Tibial artery (tissue), 4 donors: ENCODE measurements around the gene ACO2.
A peak's percentile ranks its signal among the peaks of the same experiment; 100 is the strongest.
"Not testable (repeated sequence)": the region's sequence is repeated elsewhere in the genome, so short reads cannot be mapped to it uniquely, and the experiment has no call there.

Experiments
- DNase-seq, 2 donors: peaks; one replicate each; pipeline ENCODE4 v3.0.0-alpha.2; 2019
- H3K27ac ChIP-seq, 2 donors: fragments of 200-600 bp; sonication (generic) in 1 of 2; 1 replicate in 1 of 2; 2 replicates in 1 of 2; pipeline ENCODE4 v1.5.1; 2018 to 2019; ENCODE audit warnings: mild to moderate bottlenecking in 1 of 2
- H3K27me3 ChIP-seq, 2 donors: fragments of 200-600 bp; sonication (generic) in 1 of 2; one replicate each; pipeline versions ENCODE4 v1.5.1 to v1.6.0; 2016 to 2019
- H3K36me3 ChIP-seq, 3 donors: fragments of 200-600 bp; sonication (generic) in 2 of 3; one replicate each; pipeline ENCODE4 v1.5.1; 2016 to 2019; ENCODE audit warnings: mild to moderate bottlenecking in 2 of 3
- H3K4me1 ChIP-seq, 4 donors: fragments of 200-600 bp; sonication (generic) in 2 of 4; 1 replicate in 3 of 4; 2 replicates in 1 of 4; pipeline ENCODE4 v1.5.1; 2016 to 2019
- H3K4me3 ChIP-seq, 2 donors: fragments of 200-600 bp; sonication (generic) in 1 of 2; 1 replicate in 1 of 2; 2 replicates in 1 of 2; pipeline ENCODE4 v1.5.1; 2018 to 2019; ENCODE audit warnings: mild to moderate bottlenecking in 2 of 2
- H3K9me3 ChIP-seq, 3 donors: fragments of 200-600 bp; sonication (generic) in 1 of 3; one replicate each; pipeline ENCODE4 v1.5.1; 2016 to 2019
- intact Hi-C: fragments of 100-400 bp; cut with DNase I; formaldehyde crosslinking; loops from one replicate; pipeline ENCODE4 v1.15.0; 2023; ENCODE audit warnings: low total_unique reads
- TF ChIP-seq, protein P1 (sequence below), 2 experiments: fragments of 200-600 bp in 1 of 2; fragments of 450-650 bp in 1 of 2; IDR thresholded peaks; one replicate each; pipeline ENCODE4 v1.5.1; 2017 to 2019; ENCODE audit warnings: antibody characterized with exemption in 2 of 2, mild to moderate bottlenecking in 1 of 2, moderate library complexity in 1 of 2

Gene ACO2

DNA sequence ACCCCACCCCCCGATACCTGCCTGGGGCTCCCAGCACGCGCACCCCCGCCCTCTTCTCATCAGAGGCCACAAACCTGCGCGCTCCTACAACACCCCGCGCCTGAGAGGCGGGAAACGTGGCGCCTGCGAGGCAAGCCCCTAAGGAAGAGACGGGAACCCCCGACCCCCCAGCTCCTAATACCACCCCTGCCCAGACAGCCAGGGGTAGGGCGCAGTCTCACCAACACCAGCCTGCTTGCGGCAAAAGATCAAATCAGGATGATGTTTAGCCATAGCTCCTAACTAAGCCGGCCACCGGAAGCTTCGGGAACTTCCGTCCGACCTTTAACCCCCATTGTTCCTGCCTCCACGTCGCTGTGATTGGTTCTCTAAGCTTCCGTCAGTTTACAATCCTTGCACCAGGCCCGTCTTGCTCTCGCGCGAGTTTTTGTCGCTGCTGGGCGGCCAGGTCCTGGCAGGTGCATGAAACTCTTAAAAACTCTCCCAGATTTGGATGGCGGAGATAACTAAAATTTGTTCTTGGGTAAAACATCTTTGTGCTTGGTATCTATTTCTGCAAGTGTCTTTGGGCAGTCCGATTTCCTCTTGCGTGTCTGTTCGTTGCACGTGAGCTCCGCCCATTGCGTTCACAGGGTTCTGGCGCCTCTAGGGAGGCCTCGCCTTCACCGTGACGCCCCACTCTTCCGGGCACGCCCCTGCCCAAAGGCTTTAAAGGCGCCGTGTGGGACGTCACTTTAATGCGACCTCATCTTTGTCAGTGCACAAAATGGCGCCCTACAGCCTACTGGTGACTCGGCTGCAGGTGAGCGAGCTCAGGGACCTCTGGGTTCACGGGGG, at the start of gene ACO2, which contains the start of gene PHF5A:
Gene ACO2, plus strand, starts transcription at position 737 of the 837 bp plus-strand sequence. Its CDS starts 30 bp downstream, at position 767.
Gene PHF5A, minus strand, starts transcription at position 312 of the 837 bp plus-strand sequence. Its CDS starts 39 bp downstream, at position 273.
- Histone ChIP-seq H3K4me1 (peaks cover 0 to 33% (median 27%) of the 10 kb centered on the region in 4 donors), H3K9me3 (no peaks in the 10 kb centered on the region), H3K27ac (peak within 1 kb of the TSS; percentile 92 to 93), H3K4me3 (peak within 1 kb of the TSS; percentile 84 to 93), H3K27me3 (no peaks in the 10 kb centered on the region), H3K36me3 (peaks cover 36 to 38% (median 37%) of the 10 kb centered on the region in 3 donors)
- intact Hi-C loops: loop anchor here (10.0 kb wide), 1 partner anchor 184 kb away; the partner anchor contains the start of gene RANGAP1
- TF ChIP-seq, protein P1, sequence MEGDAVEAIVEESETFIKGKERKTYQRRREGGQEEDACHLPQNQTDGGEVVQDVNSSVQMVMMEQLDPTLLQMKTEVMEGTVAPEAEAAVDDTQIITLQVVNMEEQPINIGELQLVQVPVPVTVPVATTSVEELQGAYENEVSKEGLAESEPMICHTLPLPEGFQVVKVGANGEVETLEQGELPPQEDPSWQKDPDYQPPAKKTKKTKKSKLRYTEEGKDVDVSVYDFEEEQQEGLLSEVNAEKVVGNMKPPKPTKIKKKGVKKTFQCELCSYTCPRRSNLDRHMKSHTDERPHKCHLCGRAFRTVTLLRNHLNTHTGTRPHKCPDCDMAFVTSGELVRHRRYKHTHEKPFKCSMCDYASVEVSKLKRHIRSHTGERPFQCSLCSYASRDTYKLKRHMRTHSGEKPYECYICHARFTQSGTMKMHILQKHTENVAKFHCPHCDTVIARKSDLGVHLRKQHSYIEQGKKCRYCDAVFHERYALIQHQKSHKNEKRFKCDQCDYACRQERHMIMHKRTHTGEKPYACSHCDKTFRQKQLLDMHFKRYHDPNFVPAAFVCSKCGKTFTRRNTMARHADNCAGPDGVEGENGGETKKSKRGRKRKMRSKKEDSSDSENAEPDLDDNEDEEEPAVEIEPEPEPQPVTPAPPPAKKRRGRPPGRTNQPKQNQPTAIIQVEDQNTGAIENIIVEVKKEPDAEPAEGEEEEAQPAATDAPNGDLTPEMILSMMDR (IDR thresholded peaks at IDR 0.05): no peak
- DNase-seq: peak; percentile 97 to 98

DNA sequence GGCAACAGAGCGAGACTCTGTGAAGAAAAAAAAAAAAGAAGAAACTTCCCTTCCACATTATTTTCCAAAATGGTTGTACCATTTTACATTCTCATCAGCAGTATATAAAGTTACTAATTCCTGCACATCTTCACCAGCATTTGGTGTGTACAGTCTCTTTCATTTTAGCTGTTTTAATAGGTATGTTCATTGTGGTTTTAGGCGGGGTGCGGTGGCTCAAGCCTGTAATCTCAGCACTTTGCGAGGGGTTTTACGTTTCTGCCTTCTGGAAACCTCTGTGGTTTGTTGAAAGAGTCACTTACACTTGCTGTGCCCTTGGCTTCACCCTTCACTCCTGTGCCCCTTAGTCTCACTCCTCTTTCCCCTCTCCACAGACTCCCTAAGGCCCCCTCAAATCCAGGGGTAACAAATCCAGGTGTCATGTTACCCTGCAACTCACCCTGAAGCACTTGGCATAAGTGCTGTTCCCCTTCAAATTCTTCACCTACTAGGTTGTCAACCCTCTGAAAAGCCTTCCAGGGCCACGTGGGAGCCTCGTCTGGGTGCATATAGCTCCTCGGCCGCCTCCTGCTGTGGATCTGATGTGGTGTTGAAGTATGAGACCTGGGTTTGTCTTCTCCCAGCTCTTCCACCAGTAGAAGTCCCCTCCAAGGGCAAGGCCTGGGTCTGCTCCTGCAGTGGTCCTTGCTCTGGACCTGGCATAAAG, 43.1 kb upstream of the ACO2 start:
- TF ChIP-seq, protein P1 (IDR thresholded peaks at IDR 0.05): no peak
- H3K36me3 ChIP-seq: peaks cover under 1 to 56% (median 22%) of the 10 kb centered on the region in 3 donors
- no peaks in the 10 kb centered on the region for H3K9me3 ChIP-seq
- no peak for DNase-seq
- no peak overlapping the region for H3K4me3 ChIP-seq
- H3K27me3 ChIP-seq: no peaks in the 10 kb centered on the region
- no peaks in the 10 kb centered on the region for H3K4me1 ChIP-seq
- intact Hi-C loops: no loop called here
- H3K27ac ChIP-seq: no peak overlapping the region

DNA sequence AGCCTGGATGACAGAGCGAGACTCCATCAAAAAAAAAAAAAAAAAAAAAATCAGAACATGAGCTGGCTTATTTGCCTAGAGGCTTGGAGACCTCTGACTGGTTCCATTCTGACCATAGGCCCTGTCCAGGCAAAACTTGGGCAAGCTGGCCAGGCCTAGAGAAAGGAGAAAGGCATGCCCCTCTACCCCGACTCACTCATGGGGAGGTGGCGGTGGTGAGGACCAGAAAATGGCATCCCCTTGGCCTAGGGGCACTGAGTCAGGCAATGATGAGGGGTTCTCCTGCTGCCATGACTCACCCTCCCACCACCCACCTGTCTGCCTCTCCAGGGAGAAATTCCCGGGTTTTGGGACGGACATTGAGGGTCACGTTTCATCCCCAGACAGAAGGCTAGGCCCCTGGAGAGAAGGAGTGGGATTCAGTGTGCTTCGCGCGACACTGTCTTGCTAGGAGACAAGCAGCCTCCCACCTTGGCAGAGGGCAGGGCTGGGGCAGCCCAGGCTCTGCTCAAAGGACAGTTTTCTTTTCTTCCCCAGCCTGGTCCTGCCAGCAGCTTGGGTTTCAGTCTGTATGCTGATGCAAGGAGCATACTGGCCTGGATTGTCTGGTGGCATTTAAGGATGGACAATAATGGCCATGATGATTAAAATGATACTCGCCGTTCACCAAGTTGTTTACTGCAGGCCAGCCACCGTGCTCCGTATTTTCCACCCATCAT, 39.5 kb upstream of the ACO2 start:
- H3K9me3 ChIP-seq: no peaks in the 10 kb centered on the region
- no peaks in the 10 kb centered on the region for H3K27me3 ChIP-seq
- peak overlapping the region in 1 of 2 donors; percentile 46 for H3K27ac ChIP-seq
- intact Hi-C loops: no loop called here
- DNase-seq: no peak
- TF ChIP-seq, protein P1 (IDR thresholded peaks at IDR 0.05): no peak
- peaks cover 31 to 71% (median 39%) of the 10 kb centered on the region in 3 donors for H3K36me3 ChIP-seq
- H3K4me1 ChIP-seq: peaks cover 0 to 20% (median 6%) of the 10 kb centered on the region in 4 donors
- no peak overlapping the region for H3K4me3 ChIP-seq

DNA sequence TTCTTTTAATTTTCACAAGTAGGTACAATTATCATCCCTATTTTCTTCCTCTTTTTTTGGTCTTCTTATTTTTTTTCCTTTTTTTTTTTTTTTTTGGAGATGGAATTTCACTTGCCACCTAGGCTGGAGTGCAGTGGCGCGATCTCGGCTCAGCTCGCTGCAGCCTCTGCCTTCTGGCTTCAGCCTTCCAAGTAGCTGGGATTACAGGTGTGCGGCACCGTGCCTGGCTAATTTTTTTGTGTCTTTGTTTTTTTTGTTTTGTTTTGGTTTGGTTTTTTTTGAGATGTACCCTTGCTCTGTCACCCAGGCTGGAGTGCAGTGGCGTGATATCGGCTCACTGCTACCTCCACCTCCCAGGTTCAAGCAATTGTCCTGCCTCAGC, 39.0 kb upstream of the ACO2 start:
- H3K36me3 ChIP-seq: peaks cover 37 to 71% (median 44%) of the 10 kb centered on the region in 3 donors
- TF ChIP-seq, protein P1 (IDR thresholded peaks at IDR 0.05): no peak
- no peak for DNase-seq
- no peak overlapping the region for H3K4me3 ChIP-seq
- no peaks in the 10 kb centered on the region for H3K9me3 ChIP-seq
- intact Hi-C loops: no loop called here
- no peaks in the 10 kb centered on the region for H3K27me3 ChIP-seq
- peaks cover 0 to 25% (median 11%) of the 10 kb centered on the region in 4 donors for H3K4me1 ChIP-seq
- H3K27ac ChIP-seq: peak overlapping the region in 1 of 2 donors; percentile 46

DNA sequence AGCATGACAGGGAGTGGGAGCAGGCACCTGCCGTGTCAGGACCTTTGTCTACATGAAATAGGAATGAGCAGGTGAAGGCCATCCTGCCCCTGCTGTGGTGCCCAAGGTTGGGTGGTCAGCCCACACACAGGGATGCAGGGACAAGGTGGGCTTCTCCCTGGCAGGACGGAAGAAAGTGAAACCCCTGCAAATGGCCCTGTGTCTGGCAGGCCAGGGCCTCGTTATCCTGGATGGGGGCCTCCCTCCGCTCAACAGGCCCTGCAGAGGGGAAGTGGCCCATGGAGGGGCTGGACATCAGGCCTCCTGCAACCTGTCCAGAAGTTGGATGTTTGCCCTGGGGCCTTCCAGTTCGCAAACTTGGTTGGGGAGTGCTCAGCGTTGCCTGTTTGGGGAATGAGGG, 37.3 kb upstream of the ACO2 start:
- Histone ChIP-seq H3K4me3 (no peak overlapping the region), H3K36me3 (peaks cover 54 to 71% (median 59%) of the 10 kb centered on the region in 3 donors), H3K27me3 (no peaks in the 10 kb centered on the region), H3K9me3 (no peaks in the 10 kb centered on the region), H3K27ac (peak overlapping the region; percentile 22 to 38), H3K4me1 (peaks cover 0 to 42% (median 25%) of the 10 kb centered on the region in 4 donors)
- no peak for DNase-seq
- intact Hi-C loops: no loop called here
- TF ChIP-seq, protein P1 (IDR thresholded peaks at IDR 0.05): no peak

DNA sequence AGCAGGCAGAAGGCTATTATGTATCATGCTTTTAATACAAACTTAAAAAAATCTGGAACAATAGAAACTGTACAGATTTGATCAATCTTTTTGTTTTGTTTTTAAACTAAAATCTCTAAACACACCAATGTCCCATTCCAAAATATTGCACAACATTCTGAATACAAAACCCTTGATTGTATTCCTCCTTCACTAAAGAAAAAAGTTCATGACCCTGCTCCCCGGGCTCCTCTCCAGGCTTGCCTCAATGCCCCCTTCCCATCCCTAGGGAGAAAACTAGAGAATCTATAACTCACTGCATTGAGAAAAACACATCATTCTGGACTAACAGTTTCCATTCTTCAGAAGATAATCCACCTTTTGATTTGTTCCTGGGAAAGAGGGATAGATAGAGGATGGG, 35.4 kb upstream of the ACO2 start:
- H3K27ac ChIP-seq: peak overlapping the region in 1 of 2 donors; percentile 25
- peaks cover 0 to 59% (median 29%) of the 10 kb centered on the region in 4 donors for H3K4me1 ChIP-seq
- H3K27me3 ChIP-seq, intact Hi-C loops, H3K4me3 ChIP-seq, H3K9me3 ChIP-seq, DNase-seq: not testable (repeated sequence)
- H3K36me3 ChIP-seq: peaks cover 63 to 67% (median 64%) of the 10 kb centered on the region in 3 donors

DNA sequence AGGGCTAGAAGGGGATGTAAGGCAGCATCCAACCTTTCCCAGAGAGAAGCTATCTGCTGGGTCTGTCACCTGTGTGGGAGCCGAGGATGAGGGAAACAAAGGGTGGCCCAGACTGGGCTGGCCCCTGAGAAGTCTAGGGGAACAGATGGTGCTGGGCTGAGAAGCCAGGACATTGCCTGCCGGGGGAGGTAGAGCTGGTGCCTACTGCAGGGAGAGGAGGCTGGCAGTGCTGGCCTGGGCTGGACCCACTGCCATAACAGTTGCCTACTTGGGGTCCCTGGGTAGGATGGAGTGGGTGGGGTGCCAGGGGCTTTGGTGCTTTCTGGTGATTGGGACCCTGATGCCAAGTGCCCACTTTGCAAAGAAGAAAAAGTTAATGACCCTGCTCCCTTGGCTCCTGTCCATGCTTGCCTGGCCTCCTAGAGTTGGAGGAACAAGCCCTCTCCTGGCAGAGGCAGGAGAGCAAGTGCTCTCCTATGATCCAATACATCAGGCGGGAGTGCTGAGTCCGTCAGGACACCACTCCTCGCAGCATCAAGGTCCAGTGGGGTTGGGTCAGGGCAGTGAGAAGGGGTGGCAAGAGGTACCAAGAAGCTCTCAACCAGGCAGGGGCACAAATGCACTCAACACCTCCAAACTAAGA, 34.4 kb upstream of the ACO2 start:
- H3K36me3 ChIP-seq: peaks cover 63 to 70% (median 70%) of the 10 kb centered on the region in 3 donors
- peak overlapping the region; percentile 48 to 52 for H3K27ac ChIP-seq
- not testable (repeated sequence) for DNase-seq

More for the DNA sequence above, 34.4 kb upstream of the ACO2 start:
- H3K4me1 ChIP-seq: peaks cover 0 to 69% (median 38%) of the 10 kb centered on the region in 4 donors
- intact Hi-C loops, H3K4me3 ChIP-seq, H3K27me3 ChIP-seq, H3K9me3 ChIP-seq: not testable (repeated sequence)
